Measurements from ENCODE around the gene TBC1D20. TPM values are rescaled to one million over a fixed set of nuclear protein-coding genes. Genes with fewer than 3 reads are reported as not detected.

TBC1D20 gene
- total RNA-seq, 1 experiment from 2014 or later, result 35.8 TPM

DNA sequence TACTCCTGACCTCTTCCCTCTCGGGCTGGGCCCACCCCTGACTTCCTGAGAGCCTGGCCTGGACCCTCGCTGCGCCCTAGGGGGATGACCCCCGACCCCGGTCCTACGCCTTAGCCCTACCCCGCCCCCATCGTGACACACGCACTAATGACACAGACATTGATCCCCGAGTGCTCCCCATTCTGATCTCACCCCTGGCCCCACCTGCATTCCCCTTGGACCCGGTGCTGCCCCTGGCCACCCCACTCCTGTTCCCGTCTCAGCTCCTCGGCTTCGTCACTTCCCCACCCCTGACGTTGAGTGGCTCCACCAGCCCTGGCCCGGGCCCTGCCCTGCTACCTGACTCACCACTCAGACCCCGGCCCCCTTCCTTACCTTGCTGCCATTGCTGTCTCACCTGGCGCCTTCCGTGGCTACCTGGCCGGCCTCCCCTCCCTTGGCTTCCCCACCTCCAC lies 42.1 kb downstream of the TBC1D20 start:
- no peak overlapping the region for H3K4me3 Mint-ChIP-seq (ENCODE audit: unreplicated experiment)
- Histone ChIP-seq H3K36me3 (ENCODE audit: control insufficient read depth, insufficient read depth, low read length) (peaks cover 1% of the 10 kb centered on the region; the same call in 1 of the 2 replicates), H3K27me3 (replicated peaks; ENCODE audit: control insufficient read depth, insufficient read depth, low read length) (no peaks in the 10 kb centered on the region), H3K4me3 (ENCODE audit: low read depth, low read length) (no peak overlapping the region), H3K4me1 (no peaks in the 10 kb centered on the region), H3K9me3 (no peaks in the 10 kb centered on the region)
- CTCF ChIA-PET, result interaction anchor here (1.2 kb wide), 1 partner anchor 13 kb away, joined by 3 read pairs; no protein-coding TSS in a partner anchor
- no peaks in the 10 kb centered on the region for H3K4me1 Mint-ChIP-seq (ENCODE audit: low read depth, unreplicated experiment)
- intact Hi-C loops (cut with micrococcal nuclease; ENCODE audit: unreplicated experiment), result no loop called here
- no peaks in the 10 kb centered on the region for H3K9me3 Mint-ChIP-seq (ENCODE audit: unreplicated experiment)
- POLR2A ChIA-PET, result interaction anchor here (0.6 kb wide), 1 partner anchor 350 kb away, joined by 3 read pairs; no protein-coding TSS in a partner anchor
- peaks cover 49% of the 10 kb centered on the region for H3K36me3 Mint-ChIP-seq (ENCODE audit: insufficient read depth, unreplicated experiment)
- no peak for DNase-seq
- H3K27me3 Mint-ChIP-seq (ENCODE audit: insufficient read depth, unreplicated experiment), result no peaks in the 10 kb centered on the region
- BruUV-seq (replicated peaks), result no TSS peak
- TF ChIP-seq, protein P1, sequence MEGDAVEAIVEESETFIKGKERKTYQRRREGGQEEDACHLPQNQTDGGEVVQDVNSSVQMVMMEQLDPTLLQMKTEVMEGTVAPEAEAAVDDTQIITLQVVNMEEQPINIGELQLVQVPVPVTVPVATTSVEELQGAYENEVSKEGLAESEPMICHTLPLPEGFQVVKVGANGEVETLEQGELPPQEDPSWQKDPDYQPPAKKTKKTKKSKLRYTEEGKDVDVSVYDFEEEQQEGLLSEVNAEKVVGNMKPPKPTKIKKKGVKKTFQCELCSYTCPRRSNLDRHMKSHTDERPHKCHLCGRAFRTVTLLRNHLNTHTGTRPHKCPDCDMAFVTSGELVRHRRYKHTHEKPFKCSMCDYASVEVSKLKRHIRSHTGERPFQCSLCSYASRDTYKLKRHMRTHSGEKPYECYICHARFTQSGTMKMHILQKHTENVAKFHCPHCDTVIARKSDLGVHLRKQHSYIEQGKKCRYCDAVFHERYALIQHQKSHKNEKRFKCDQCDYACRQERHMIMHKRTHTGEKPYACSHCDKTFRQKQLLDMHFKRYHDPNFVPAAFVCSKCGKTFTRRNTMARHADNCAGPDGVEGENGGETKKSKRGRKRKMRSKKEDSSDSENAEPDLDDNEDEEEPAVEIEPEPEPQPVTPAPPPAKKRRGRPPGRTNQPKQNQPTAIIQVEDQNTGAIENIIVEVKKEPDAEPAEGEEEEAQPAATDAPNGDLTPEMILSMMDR (IDR thresholded peaks at IDR 0.05; ENCODE audit: insufficient read depth in 1 of 2, low read depth in 1 of 2, low read length in 1 of 2, severe bottlenecking in 1 of 2, unreplicated experiment in 1 of 2), result no peak
- H3K27ac Mint-ChIP-seq (ENCODE audit: unreplicated experiment), result no peak overlapping the region

GRCh38 chr20:419556-420165 lies 42.7 kb downstream of the TBC1D20 start:
- BruUV-seq (replicated peaks), result no TSS peak
- Histone ChIP-seq H3K36me3 (ENCODE audit: control insufficient read depth, insufficient read depth, low read length) (peaks cover 1% of the 10 kb centered on the region; the same call in 1 of the 2 replicates), H3K4me1 (no peaks in the 10 kb centered on the region), H3K4me3 (ENCODE audit: low read depth, low read length) (no peak overlapping the region), H3K9me3 (no peaks in the 10 kb centered on the region), H3K27me3 (replicated peaks; ENCODE audit: control insufficient read depth, insufficient read depth, low read length) (no peaks in the 10 kb centered on the region)
- ChIA-PET POLR2A (no interaction called here), CTCF (interaction anchor here (1.2 kb wide), 1 partner anchor 13 kb away, joined by 3 read pairs; no protein-coding TSS in a partner anchor)
- Mint-ChIP-seq H3K36me3 (ENCODE audit: insufficient read depth, unreplicated experiment) (peaks cover 50% of the 10 kb centered on the region), H3K4me1 (ENCODE audit: low read depth, unreplicated experiment) (no peaks in the 10 kb centered on the region), H3K27me3 (ENCODE audit: insufficient read depth, unreplicated experiment) (no peaks in the 10 kb centered on the region), H3K27ac (ENCODE audit: unreplicated experiment) (no peak overlapping the region), H3K4me3 (ENCODE audit: unreplicated experiment) (no peak overlapping the region), H3K9me3 (ENCODE audit: unreplicated experiment) (no peaks in the 10 kb centered on the region)
- TF ChIP-seq, protein P1 (IDR thresholded peaks at IDR 0.05; ENCODE audit: insufficient read depth in 1 of 2, low read depth in 1 of 2, low read length in 1 of 2, severe bottlenecking in 1 of 2, unreplicated experiment in 1 of 2), result no peak
- intact Hi-C loops (cut with micrococcal nuclease; ENCODE audit: unreplicated experiment), result no loop called here
- no peak for DNase-seq

GRCh38 chr20:418858-419365 lies 43.4 kb downstream of the TBC1D20 start:
- POLR2A ChIA-PET, result no interaction called here
- Histone ChIP-seq H3K4me1 (no peaks in the 10 kb centered on the region), H3K4me3 (ENCODE audit: low read depth, low read length) (no peak overlapping the region), H3K36me3 (ENCODE audit: control insufficient read depth, insufficient read depth, low read length) (peaks cover 1% of the 10 kb centered on the region; the same call in 1 of the 2 replicates), H3K9me3 (no peaks in the 10 kb centered on the region), H3K27me3 (replicated peaks; ENCODE audit: control insufficient read depth, insufficient read depth, low read length) (no peaks in the 10 kb centered on the region)
- Mint-ChIP-seq H3K27me3 (ENCODE audit: insufficient read depth, unreplicated experiment) (no peaks in the 10 kb centered on the region), H3K9me3 (ENCODE audit: unreplicated experiment) (no peaks in the 10 kb centered on the region), H3K4me1 (ENCODE audit: low read depth, unreplicated experiment) (no peaks in the 10 kb centered on the region), H3K4me3 (ENCODE audit: unreplicated experiment) (no peak overlapping the region), H3K36me3 (ENCODE audit: insufficient read depth, unreplicated experiment) (peaks cover 56% of the 10 kb centered on the region), H3K27ac (ENCODE audit: unreplicated experiment) (no peak overlapping the region)
- TF ChIP-seq, protein P1 (IDR thresholded peaks at IDR 0.05; ENCODE audit: insufficient read depth in 1 of 2, low read depth in 1 of 2, low read length in 1 of 2, severe bottlenecking in 1 of 2, unreplicated experiment in 1 of 2), result no peak
- intact Hi-C loops (cut with micrococcal nuclease; ENCODE audit: unreplicated experiment), result no loop called here
- BruUV-seq (replicated peaks), result no TSS peak
- DNase-seq, result no peak
- CTCF ChIA-PET, result no interaction called here

Data from Caco-2 (cell line).